K562 (cell line): Measurements from ENCODE around the gene TMEM11. TPM values are rescaled to one million over a fixed set of nuclear protein-coding genes. Genes with fewer than 3 reads are reported as not detected.

ENCODE experiments used
- BRD9 ChIP-seq: fragments of 450-650 bp; IDR thresholded peaks from 2 replicates; pipeline ENCODE4 v1.6.1; 2018; ENCODE audit warnings: low read depth; ENCODE audit not compliant: partially characterized antibody
- CCNT2 ChIP-seq: IDR thresholded peaks from 2 replicates; pipeline ENCODE4 v1.6.1; 2011; ENCODE audit warnings: borderline replicate concordance, low read depth, mild to moderate bottlenecking, moderate library complexity, mixed read lengths, low read length; ENCODE audit not compliant: insufficient read length; ENCODE audit errors: extremely low read depth
- EGR1 ChIP-seq: fragments of 450-650 bp; conservative IDR thresholded peaks from 2 replicates; pipeline ENCODE4 v1.6.1; 2017; ENCODE audit warnings: mild to moderate bottlenecking
- HSF4 ChIP-seq: fragments of 250-450 bp; sonication (Bioruptor Pico); IDR thresholded peaks from 2 replicates; pipeline ENCODE4 v2.1.2; 2022; ENCODE audit warnings: mild to moderate bottlenecking, moderate library complexity, borderline replicate concordance
- JUN ChIP-seq, 2 experiments: sonication (generic) in 1 of 2; formaldehyde crosslinking in 1 of 2; IDR thresholded peaks; 2 replicates each; pipeline versions ENCODE4 v1.6.1 to v1.8.0; 2012 to 2022; ENCODE audit warnings: borderline replicate concordance in 2 of 2, mild to moderate bottlenecking in 2 of 2, improper control_type of control experiment in 1 of 2, low read depth in 1 of 2, low read length in 1 of 2, missing genetic modification reagents in 1 of 2
- KAT7 ChIP-seq: sonication (generic); formaldehyde crosslinking; IDR thresholded peaks from 2 replicates; pipeline ENCODE4 v1.8.0; 2022; ENCODE audit warnings: missing genetic modification reagents, mild to moderate bottlenecking, borderline replicate concordance
- KLF16 ChIP-seq: IDR thresholded peaks from 2 replicates; pipeline ENCODE4 v1.6.1; 2016; ENCODE audit warnings: antibody characterized with exemption
- NFXL1 ChIP-seq: fragments of 450-650 bp; formaldehyde crosslinking; IDR thresholded peaks from 2 replicates; pipeline ENCODE4 v1.4.0; 2021; ENCODE audit warnings: mild to moderate bottlenecking
- PHB ChIP-seq: fragments of 250-450 bp; sonication (Bioruptor Pico); IDR thresholded peaks from 2 replicates; pipeline ENCODE4 v1.5.0; 2021
- RAD21 ChIP-seq, 2 experiments: fragments of 250-450 bp in 1 of 2; fragments of 450-650 bp in 1 of 2; sonication (Bioruptor Pico) in 1 of 2; formaldehyde crosslinking in 1 of 2; IDR thresholded peaks in 1 of 2; conservative IDR thresholded peaks in 1 of 2; 2 replicates each; pipeline versions ENCODE4 v1.4.0 to v1.8.0; 2020 to 2022; ENCODE audit warnings: mild to moderate bottlenecking in 2 of 2, moderate library complexity in 1 of 2
- SFPQ ChIP-seq: fragments of 200-400 bp; formaldehyde crosslinking; IDR thresholded peaks from 2 replicates; pipeline ENCODE4 v1.6.1; 2017; ENCODE audit warnings: mild to moderate bottlenecking, low read depth, low read length, moderate library complexity
- SIRT6 ChIP-seq: IDR thresholded peaks from one replicate; pipeline ENCODE4 v1.6.1; 2012; ENCODE audit warnings: low read depth, mild to moderate bottlenecking, control low read depth, inconsistent platforms, low read length, moderate library complexity
- SMAD2 ChIP-seq: fragments of 150-350 bp; IDR thresholded peaks from 2 replicates; pipeline ENCODE4 v1.6.1; 2014; ENCODE audit warnings: low read depth, mild to moderate bottlenecking, low read length
- SUPT5H ChIP-seq: fragments of 450-650 bp; IDR thresholded peaks from 2 replicates; pipeline ENCODE4 v1.6.1; 2016
- ZHX1 ChIP-seq: fragments of 150-350 bp; conservative IDR thresholded peaks from 2 replicates; pipeline ENCODE4 v1.6.1; 2014; ENCODE audit warnings: low read length
- ZNF280A ChIP-seq: fragments of 450-650 bp; IDR thresholded peaks from 2 replicates; pipeline ENCODE4 v1.6.1; 2018; ENCODE audit warnings: mild to moderate bottlenecking, low read depth; ENCODE audit not compliant: partially characterized antibody
- ZNF699 ChIP-seq: fragments of 250-450 bp; sonication (Bioruptor Pico); IDR thresholded peaks from 2 replicates; pipeline ENCODE4 v1.8.0; 2021; ENCODE audit warnings: mild to moderate bottlenecking, moderate library complexity; ENCODE audit not compliant: insufficient replicate concordance
- polyA plus RNA-seq, 8 experiments: library from polyadenylated mRNA; depleted of rRNA in 4 of 8; stranded (reverse) in 5 of 8; unstranded in 3 of 8; fragments of >200 nt; fragmentation: Nextera tagmentation in 2 of 8; fragmentation: Illumina TruSeq in 1 of 8; extraction: Ambion mirVana in 2 of 8; extraction: Trizol in 1 of 8; gene quantifications; 2 replicates each; pipeline versions ENCODE4 v1.2.1 to v1.2.3, GENCODE V29; 2011 to 2014; ENCODE audit warnings: inconsistent platforms in 1 of 8, missing spikeins in 1 of 8
- total RNA-seq, 7 experiments: library from RNA; depleted of rRNA in 6 of 7; stranded (reverse); fragments of >200 nt in 6 of 7; fragmentation: Illumina TruSeq in 2 of 7; extraction: Trizol in 2 of 7; gene quantifications; 2 replicates each; pipeline versions ENCODE4 v1.2.1 to v1.2.3, GENCODE V29; 2011 to 2021; ENCODE audit warnings: low replicate concordance in 1 of 7
- TF ChIP-seq, protein P1 (sequence below), 2 experiments: fragments of 200-800 bp in 1 of 2; sonication (Bioruptor generic) in 1 of 2; sonication (generic) in 1 of 2; formaldehyde crosslinking in 1 of 2; IDR thresholded peaks in 1 of 2; conservative IDR thresholded peaks in 1 of 2; 2 replicates each; pipeline versions ENCODE4 v1.5.0 to v1.6.1; 2016 to 2020; ENCODE audit warnings: missing compliant biosample characterization in 1 of 2, missing genetic modification characterization in 1 of 2, missing genetic modification reagents in 1 of 2

The TMEM11 gene
- total and polyA plus RNA-seq, 9 of the 15 experiments (the other 6 are each of a cell fraction or from before 2014, with no cell fraction given), result 12.0 to 40.7 (median 30.0) TPM

DNA sequence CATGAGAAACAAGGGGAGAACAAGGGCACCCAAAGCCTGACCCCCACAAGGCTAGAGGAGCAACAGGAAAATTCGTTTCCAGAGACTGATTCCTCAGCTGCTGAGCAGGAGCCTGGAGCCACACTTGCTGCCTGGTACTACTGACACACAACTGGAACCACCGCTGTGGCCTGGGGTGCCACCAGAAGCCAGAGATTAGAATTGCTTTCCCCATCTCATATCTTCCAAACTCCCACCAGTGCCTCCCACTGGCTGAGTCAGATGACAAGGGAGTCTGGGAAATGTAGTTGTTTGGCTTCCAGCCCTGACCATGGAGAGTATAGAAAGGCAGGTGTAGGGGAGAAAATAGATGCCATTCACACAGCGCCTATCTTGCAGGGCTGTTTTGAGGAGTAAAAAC, 4.1 kb upstream of the TMEM11 start (continued):
- no peak for TF ChIP-seq SFPQ
- TF ChIP-seq BRD9, result no peak
- no peak for TF ChIP-seq CCNT2
- TF ChIP-seq, protein P1, sequence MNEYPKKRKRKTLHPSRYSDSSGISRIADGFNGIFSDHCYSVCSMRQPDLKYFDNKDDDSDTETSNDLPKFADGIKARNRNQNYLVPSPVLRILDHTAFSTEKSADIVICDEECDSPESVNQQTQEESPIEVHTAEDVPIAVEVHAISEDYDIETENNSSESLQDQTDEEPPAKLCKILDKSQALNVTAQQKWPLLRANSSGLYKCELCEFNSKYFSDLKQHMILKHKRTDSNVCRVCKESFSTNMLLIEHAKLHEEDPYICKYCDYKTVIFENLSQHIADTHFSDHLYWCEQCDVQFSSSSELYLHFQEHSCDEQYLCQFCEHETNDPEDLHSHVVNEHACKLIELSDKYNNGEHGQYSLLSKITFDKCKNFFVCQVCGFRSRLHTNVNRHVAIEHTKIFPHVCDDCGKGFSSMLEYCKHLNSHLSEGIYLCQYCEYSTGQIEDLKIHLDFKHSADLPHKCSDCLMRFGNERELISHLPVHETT (CRISPR knock-in tag; conservative IDR thresholded peaks at IDR 0.05 in 1 of 2, IDR thresholded peaks at IDR 0.05 in 1 of 2), result no peak
- no peak for TF ChIP-seq JUN (IDR thresholded peaks at IDR 0.05; ENCODE audit: borderline replicate concordance, low read depth, low read length)
- TF ChIP-seq JUN (CRISPR knock-in tag; IDR thresholded peaks at IDR 0.05; ENCODE audit: borderline replicate concordance), result no peak
- no peak for TF ChIP-seq SUPT5H
- no peak for TF ChIP-seq SMAD2
- no peak for TF ChIP-seq ZHX1
- TF ChIP-seq KAT7 (CRISPR knock-in tag), result no peak
- no peak for TF ChIP-seq KLF16
- no peak for TF ChIP-seq PHB (CRISPR knock-in tag)
- TF ChIP-seq NFXL1 (CRISPR knock-in tag), result no peak
- no peak for TF ChIP-seq ZNF280A
- TF ChIP-seq EGR1, result peak; percentile 66
- no peak for TF ChIP-seq ZNF699 (CRISPR knock-in tag)
- 0 out of 4 replicates have a peak, but pooled peaks of 1 of the 2 experiments have one; percentile 5 for TF ChIP-seq RAD21 (CRISPR knock-in tag; conservative IDR thresholded peaks at IDR 0.05 in 1 of 2, IDR thresholded peaks at IDR 0.05 in 1 of 2)
- no peak for TF ChIP-seq HSF4
- no peak for TF ChIP-seq SIRT6
